GM12892 (cell line): ENCODE measurements around the gene ZNF579. TPM values are rescaled to one million over a fixed set of nuclear protein-coding genes. Genes with fewer than 3 reads are reported as not detected.

Experiments used
- DNase-seq: peaks from one replicate; pipeline ENCODE4 v3.0.0; 2011; ENCODE audit not compliant: insufficient read length
- FAIRE-seq: peaks from 2 replicates; lab custom pipeline; 2011; peaks lifted over from hg19 to GRCh38; lab: Jason Lieb, UNC
- POLR2A ChIP-seq: IDR thresholded peaks from 2 replicates; pipeline ENCODE4 v1.6.1; 2011; ENCODE audit warnings: low read depth, low read length, control low read depth
- POLR2AphosphoS5 ChIP-seq: IDR thresholded peaks from 2 replicates; pipeline ENCODE4 v1.6.1; 2011; ENCODE audit warnings: low read depth, low read length, control low read depth
- TAF1 ChIP-seq: IDR thresholded peaks from 2 replicates; pipeline ENCODE4 v1.6.1; 2011; ENCODE audit warnings: low read depth, mild to moderate bottlenecking, control low read depth, low read length, borderline replicate concordance
- polyA plus RNA-seq: library from polyadenylated mRNA; unstranded; fragments of >200 nt; gene quantifications from one replicate; pipeline ENCODE4 v1.2.1, GENCODE V29; 2012; ENCODE audit warnings: missing spikeins, inconsistent platforms; ENCODE audit not compliant: missing spikeins

Gene ZNF579, protein sequence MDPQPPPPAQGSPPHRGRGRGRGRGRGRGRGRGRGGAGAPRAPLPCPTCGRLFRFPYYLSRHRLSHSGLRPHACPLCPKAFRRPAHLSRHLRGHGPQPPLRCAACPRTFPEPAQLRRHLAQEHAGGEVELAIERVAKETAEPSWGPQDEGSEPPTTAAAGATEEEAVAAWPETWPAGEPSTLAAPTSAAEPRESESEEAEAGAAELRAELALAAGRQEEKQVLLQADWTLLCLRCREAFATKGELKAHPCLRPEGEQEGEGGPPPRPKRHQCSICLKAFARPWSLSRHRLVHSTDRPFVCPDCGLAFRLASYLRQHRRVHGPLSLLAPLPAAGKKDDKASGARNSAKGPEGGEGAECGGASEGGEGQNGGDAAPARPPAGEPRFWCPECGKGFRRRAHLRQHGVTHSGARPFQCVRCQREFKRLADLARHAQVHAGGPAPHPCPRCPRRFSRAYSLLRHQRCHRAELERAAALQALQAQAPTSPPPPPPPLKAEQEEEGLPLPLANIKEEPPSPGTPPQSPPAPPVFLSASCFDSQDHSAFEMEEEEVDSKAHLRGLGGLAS
- 1.5 TPM for polyA plus RNA-seq

DNA sequence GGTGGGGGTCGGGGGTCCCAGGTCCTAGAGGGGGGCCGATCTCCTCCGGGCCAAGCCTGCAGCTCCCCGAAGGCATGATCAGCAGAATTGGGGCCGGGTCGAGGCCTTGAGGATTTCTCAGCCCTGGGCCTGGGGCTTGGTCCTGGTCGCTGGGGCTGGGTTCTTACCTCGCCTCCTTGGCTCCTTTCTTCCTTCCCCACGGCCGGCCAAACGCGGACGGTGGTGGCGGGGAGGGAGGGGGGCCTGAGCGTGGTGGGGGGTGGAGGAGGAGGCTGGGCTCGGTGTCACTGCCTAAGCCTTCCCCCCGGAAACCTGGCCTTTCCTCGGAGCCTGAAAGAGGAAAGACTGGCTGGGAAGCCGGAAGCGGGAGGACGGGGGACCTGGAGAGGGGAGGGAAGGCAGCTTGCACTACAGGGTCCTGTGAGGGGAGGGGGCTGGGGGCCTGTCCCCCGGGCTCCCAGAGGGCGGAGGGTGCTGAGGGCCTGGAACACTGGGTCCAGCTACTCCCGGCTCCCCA lies at the start of gene ZNF579:
ZNF579 (minus strand) TSS at position 221 of the 517 bp plus-strand sequence. CDS start 1,209 bp downstream, outside the sequence.
- DNase-seq (peak; percentile 82), FAIRE-seq (no peak)

DNA sequence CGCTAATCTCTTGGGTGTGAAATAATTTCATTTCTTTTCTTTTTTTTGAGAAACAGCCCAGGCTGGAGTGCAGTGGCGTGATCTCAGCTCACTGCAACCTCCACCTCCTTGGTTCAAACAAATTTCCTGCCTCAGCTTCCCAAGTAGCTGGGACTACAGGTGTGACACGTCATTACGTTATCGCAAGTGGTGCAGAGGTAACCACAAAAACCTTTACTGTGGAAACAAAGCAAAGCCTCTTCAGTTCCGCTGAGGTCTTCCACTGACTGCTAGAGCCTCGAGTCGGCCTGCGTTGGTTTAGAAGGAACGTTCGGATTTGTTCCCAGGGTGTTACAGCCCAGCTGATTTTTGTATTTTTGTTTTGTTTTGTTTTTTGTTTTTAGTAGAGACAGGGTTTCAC lies 45.7 kb upstream of the ZNF579 start:
- DNase-seq (no peak), FAIRE-seq (no peak)
- TF ChIP-seq TAF1, result no peak
- TF ChIP-seq POLR2AphosphoS5, result no peak
- TF ChIP-seq POLR2A, result no peak

More for the DNA sequence above, at the start of gene ZNF579:
- TF ChIP-seq POLR2AphosphoS5, result peak; percentile 39; the same call in 1 of the 2 replicates
- peak; percentile 58; the same call in 1 of the 2 replicates for TF ChIP-seq POLR2A
- TF ChIP-seq TAF1, result no peak

DNA sequence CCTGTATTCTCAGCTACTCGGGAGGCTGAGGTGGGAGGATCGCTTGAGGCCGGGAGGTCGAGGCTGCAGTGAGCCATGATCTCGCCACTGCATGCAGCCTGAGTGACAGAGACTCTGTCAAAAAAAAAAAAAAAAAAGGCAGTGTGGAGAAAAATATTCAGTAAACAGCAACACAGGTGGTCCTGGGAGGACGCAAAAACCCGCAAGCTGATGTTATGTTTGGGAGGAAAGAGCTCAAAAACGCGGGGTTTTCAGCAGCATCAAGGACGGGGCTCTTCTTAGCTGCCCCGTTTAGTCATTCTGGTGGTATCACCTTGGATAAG lies 44.3 kb upstream of the ZNF579 start:
- DNase-seq (no peak), FAIRE-seq (no peak)
- TF ChIP-seq TAF1, result no peak

DNA sequence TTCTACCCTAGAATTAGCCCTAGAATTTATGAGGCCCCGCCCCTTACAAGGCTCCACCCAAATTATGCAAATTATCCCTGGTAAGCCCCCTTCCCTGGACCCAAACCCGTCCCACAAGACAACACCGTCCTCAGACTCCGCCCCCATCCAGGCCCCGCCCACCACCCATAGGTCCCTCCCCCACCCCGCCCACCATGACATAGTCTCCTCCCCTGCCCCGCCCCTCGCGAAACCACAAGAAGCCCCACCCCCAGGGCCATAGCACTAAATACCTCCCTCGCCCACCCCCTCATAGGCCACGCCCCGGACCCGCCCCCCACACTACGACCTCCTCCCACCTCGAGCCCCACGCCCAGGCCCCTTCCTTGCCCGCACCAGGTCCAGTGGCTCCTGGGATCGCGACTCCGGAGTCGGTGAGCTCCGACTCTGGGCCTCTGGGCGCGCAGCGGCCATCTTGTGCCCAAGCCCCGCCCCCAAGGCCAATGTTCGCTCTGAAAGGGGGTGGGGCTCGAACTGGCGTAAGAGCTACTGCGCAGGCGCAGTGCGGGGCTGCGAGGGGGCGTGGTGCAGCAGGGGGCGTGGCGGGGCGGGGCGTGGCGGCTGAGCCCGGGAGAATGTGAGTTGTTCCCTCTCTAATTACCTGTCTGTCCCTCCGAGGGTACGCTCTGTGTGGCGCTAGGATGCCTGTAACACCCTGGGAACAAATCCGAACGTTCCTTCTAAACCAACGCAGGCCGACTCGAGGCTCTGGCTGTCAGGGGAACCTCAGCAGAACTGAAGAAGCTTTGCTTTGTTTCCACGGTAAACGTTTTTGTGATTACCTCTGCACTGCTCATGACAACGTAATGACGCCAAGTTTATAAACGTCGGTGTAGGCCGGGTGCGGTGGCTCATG lies 43.7 kb upstream of the ZNF579 start, which contains the start of gene ZNF784:
ZNF784 (minus strand) TSS at position 458 of the 895 bp plus-strand sequence; CDS start at position 453, 5 bp downstream.
- FAIRE-seq, result peak; percentile 98
- TF ChIP-seq TAF1, result peak; percentile 94
- peak; percentile 86 for TF ChIP-seq POLR2A
- TF ChIP-seq POLR2AphosphoS5, result peak; percentile 53; the same call in 1 of the 2 replicates
- peak; percentile 87 for DNase-seq

DNA sequence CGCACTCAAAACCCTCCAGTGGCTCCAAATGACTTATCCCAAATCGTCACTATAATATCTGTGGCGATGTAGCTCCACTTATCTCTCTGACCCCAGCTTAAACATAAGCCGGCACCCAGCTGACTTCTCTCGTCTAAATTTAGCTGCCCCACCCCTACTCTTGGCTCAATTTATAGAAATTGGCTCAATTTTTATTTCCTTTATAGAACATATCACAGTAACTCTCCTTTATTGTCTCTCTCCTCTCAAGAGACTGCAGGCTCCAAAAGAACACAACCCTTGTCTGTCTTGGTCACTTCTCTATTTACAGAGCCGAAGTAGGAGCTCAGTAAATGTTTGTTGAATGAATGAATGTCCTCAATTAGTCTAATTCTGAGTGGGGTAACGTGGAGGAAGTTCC lies 42.9 kb upstream of the ZNF579 start:
- TF ChIP-seq POLR2AphosphoS5 (no peak), POLR2A (no peak), TAF1 (no peak)
- no peak for FAIRE-seq

DNA sequence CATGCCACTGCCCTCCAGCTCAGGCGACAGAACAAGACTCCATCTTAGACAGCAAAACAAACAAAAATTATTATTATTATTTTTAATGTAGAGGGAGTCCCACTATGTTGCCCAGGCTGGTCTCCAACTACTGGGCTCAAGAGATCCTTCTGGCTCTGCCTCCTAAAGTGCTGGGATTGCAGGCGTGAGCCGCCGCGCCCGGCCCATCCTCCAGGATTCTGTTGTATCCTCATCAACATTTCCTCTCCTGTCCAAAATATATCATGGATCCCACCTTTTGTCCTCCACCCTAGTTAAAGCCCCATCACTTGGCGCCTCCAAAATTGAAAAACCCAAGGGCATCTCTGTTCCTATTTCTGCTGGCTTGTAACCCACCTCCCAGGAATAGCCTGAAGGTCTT lies 42.5 kb upstream of the ZNF579 start:
- TF ChIP-seq POLR2A (no peak), TAF1 (no peak), POLR2AphosphoS5 (no peak)
- DNase-seq (no peak), FAIRE-seq (no peak)

More for the DNA sequence above, 42.9 kb upstream of the ZNF579 start:
- DNase-seq, result no peak

DNA sequence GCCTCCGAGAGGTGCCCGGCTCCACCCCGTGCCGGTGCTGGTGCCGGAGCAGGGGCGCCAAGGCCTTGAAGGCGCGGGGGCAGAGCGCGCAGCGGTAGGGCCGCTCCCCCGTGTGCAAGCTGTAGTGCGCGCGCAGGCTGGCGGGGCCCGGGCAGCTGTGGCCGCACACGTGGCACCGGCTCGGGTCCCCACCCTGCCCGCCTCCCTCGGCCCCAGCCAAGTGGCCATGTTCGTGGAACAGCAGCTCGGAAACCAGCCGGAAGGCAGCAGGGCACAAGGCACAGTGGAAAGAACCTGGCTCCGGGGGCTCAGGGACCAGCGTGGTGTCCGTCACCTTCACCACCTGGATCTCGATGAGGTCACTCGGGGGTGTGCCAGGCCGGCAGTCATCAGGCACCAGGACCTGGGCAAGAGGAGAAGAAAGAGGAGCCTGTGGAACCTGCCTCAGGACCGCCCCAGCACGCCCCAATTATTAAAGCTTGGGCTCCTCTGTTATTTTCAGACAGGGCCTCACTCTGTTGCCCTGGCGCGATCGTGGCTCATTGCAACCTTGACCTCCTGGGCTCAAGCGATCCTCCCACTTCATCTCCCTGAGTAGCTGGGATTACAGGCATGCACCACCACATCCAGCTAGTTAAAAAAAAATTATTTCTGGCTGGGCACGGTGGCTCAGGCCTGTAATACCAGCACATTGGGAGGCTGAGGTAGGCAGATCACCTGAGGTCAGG lies 41.8 kb upstream of the ZNF579 start:
- DNase-seq (no peak), FAIRE-seq (no peak)
- TF ChIP-seq POLR2A, result no peak
- no peak for TF ChIP-seq TAF1
- no peak for TF ChIP-seq POLR2AphosphoS5

DNA sequence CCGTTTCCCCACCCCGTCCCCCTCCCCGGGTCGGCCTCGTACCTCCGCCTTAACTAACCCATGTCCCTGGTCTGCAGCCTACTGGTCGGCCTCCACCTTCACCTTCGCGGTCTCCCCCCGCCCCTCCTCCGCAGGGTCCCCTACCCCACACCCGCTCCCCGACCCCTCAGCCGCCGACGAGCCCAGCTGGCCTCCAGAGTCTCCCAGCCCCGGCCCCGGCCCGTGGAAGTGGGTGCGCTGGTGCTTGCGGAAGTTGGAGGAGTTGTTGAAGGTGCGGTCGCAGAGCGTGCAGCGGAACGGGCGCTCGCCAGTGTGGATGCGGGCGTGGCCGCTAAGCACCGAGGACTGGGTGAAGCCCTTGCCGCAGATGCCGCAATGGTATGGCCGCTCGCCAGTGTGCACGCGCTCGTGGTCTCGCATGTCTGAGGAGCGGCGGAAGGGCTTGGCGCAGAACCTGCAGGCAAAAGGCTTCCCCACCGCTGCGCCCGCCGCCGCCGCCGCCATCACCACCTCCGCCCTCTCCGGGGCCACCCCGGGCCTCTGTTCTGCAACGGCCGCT lies 41.1 kb upstream of the ZNF579 start:
- FAIRE-seq, result no peak
- TF ChIP-seq TAF1, result no peak
- TF ChIP-seq POLR2A, result no peak
- TF ChIP-seq POLR2AphosphoS5, result no peak
- no peak for DNase-seq

DNA sequence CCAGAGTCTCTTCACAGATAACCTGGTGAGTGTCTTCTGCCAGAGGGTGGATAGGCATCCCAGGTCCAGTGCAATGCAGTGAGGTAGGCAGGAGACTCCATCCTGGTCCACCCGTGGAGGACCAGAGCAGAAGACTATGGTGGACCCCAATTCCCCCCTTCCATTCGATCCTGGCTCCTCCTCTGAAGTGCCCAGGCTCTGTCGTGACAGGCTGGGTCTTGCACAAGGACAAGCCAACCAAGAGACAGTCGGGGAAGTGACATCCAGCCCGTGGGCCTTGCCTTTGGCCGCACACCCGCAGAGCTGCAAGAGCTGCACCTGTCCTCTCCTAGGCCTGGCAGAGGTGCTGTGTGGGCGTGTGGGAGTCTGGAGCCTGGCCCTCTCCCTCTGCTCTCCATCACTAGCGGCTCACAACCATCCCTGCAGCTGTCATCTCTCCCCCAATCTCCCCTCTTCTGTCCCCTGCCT lies 40.6 kb upstream of the ZNF579 start:
- DNase-seq (no peak), FAIRE-seq (no peak)
- TF ChIP-seq TAF1 (no peak), POLR2A (no peak), POLR2AphosphoS5 (0 out of 2 replicates have a peak, but pooled peaks have one; percentile 52)
